ENCODE results near the gene KITLG.
"Not testable (repeated sequence)": the region's sequence is repeated elsewhere in the genome, so short reads cannot be mapped to it uniquely, and the experiment has no call there.

Gene KITLG

DNA sequence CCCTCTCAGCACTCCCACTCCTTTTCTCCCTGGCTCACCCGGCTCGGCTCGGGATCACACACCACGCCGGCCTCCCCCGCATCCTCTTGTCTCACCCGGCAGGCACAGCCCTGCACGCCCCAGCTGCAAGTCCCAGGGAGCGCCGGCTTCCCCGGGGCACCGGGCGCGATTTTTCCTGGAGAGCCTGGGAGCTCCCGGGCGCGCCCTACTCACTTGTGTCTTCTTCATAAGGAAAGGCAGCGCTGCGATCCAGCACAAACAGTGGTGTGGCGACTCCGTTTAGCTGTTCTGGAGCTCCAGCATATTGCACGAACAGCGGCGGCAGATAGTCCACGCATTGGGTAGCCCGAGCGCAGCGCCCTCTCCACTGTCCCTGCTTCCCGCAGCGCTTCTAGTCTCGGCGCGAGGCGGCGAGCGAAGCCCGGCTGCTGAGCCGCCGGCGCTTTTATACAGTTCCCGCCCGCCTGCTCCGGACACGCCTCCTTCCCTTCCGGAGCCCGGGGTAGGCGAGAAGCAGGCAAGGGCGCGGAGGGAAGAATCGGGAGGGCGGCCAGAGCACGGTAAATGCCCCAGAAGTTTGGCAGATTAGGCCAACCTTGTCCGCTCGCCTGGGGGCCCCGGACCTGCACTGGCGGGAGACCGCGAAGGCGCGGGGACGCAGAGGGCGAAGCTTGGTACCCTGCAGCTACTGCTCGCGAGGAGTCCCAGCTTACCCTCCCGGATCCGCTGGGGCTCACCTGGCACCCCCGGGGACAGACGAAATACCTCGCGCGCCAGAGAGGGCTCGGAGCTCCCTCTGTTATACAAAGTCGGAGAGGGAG, at the start of gene KITLG:
TSS of gene KITLG (minus strand) at position 421 of the 821 bp plus-strand sequence. CDS start at position 228, 193 bp downstream.
- no peak for DNase-seq (ENCODE audit: low spot score)

DNA sequence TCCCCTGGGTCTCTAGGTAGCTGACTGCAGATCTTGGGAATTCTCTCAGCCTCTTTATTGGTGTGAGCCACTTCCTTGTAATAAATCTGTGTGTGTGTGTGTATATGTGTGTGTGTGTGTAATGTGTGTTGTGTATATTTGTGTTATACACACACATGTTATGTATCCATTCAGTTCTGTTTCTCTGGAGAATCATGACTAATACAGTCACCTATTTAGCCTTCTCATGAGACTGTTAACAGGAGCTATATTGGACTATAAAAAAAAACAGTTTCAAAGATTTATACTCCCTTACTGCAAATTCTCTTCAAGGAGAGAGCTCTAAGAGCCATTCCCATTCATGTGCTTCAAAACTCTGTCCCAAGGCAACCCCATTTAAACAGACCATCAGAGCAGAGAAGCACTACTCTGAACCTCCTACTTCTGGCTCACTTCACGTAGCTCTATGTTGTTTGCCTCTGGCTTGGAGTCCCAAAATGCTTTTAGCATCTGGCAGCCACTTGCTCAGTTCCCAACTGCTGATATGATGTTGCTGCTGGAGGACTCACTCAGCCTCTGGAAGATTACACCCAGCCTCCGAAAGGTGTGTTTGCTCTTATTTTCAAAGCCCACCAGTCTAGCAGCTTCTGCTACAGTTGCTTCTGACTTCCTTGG, 48.7 kb upstream of the KITLG start:
- DNase-seq (ENCODE audit: low spot score), result no peak

DNA sequence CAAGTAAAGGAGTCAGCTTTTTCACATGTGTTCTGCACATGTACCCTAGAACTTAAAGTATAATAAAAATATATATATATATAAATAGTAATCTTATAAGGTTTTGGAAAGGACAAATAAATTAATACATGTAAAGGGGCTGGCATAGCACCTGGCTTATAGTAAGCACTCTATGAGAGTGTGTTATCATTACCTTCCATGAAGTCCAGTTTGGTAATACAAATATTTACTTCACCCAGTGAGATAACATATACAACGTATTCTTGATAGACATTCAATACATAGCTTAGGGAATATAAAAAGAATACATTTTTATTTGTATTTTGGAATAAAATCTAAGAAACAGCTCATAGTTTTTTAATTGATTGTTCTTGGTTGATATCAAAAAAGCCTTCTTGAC, 47.8 kb upstream of the KITLG start:
- DNase-seq (ENCODE audit: low spot score), result not testable (repeated sequence)

- DNase-seq (ENCODE audit: low spot score), result no peak
Measured at GRCh38 chr12:88627501-88627900, 47.2 kb upstream of the KITLG start.

DNA sequence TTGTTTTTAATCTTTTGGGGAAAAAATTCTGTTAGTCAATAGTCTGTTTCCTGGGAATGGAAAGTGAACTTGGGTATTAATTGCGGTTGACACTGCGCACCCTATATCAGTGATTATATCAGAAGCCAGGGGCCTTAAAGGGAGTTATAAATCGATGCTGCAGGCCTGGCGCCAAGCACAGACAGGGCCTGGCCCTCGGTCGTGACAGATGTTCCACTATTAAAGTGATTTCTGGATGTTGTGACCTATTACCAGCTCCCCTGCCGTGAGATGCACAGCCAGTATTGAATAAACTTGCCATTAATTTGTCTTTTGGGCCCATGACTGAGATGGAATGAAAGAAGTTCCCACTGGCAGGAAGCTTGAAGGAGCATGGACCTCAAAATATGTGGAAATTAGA, 45.1 kb upstream of the KITLG start:
- no peak for DNase-seq (ENCODE audit: low spot score)

- no peak for DNase-seq (ENCODE audit: low spot score)
Measured at GRCh38 chr12:88624911-88625310, 44.6 kb upstream of the KITLG start.

DNA sequence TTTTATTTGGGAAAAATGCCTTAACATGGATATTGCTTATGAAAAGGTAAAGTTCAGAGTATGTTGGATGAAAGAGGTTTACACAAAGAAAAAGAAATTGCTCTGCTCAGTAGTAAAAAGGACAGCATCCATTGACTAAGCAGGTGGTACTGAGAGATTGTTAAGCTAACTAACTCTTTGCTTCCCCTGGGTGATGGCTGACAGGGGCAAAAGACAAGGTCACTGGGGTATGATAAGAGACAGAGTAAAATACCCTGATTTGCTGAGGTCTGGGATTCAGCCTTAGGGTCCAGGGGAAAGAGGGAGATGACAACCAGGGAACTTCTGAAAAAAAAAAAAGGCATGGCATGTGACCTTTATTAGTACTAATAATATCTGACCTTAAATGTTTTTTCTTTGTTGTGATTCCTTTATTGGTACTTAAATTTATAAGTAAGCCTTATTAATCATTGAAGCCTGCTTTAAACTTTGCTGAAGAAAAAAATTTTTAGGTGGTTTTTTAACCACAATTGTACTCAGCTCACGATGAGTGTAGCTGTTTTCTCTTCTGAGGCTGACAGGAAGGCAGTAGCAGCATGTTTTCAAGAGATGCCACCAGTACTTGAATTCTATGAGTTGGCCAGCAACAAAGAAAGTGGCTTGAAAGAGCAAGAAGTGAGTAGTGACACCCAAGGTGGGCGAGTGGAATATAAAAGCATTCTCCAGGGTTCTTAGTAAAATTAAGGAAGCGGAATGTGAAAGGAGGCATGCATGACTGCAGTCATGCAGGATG, 43.7 kb upstream of the KITLG start:
- DNase-seq (ENCODE audit: low spot score), result no peak

DNA sequence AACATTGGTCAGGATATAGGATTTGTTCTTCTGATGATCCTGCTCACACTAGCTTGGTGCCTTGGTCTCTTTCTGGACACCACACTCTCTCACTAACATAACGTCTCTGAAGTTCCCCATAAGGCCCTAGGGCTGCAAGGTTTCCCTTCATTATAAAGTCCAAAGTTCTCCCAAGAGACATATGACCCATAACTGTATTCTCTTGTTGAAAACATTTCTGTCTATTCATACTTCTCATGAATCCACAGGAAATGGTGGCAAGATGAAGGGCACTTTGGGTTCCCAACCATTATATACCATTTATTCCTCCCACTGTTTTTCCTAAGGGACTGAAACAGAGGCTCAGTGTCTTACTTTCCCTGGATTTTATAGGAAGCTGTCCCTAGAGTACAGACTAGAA, 37.1 kb upstream of the KITLG start:
- DNase-seq (ENCODE audit: low spot score), result no peak

- no peak for DNase-seq (ENCODE audit: low spot score)
Measured at GRCh38 chr12:88615490-88615889, 35.2 kb upstream of the KITLG start.

DNA sequence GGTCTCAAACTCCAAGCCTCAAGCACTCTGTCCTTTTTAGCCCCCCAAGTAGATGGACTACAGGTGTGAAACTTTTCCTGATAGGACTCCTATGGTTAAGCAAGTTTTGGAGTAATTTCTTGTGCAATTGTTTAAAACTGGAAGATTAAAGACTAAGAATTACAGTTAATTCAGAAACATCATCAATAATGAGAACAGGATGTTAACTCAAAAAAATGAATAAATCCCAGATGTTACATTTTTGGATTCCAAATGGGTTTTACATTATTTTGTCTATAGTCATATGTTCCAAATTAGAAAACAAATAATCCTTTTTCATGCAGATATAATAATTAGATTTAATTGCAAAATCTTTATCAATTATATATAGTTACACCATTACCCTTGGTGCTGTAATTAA, 24.4 kb upstream of the KITLG start:
- DNase-seq (ENCODE audit: low spot score), result no peak

DNA sequence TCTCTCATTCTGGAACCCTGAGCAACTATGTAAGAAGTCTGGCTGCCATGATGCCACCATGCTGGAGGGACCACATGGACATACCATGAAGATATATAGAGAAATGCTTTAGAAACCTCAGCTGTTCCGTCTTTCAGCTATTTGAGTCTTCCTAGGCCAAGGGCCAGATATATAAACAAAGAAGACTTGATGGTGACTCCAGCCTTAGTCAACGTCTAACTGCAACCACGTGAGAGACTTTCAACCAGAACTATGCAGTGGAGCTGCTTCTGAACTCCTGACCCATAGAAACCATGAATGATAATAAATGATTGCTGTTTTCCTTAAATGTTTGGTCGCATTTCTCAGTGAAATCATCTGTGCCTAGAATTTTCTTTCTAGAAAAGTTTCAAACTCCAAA, 20.0 kb upstream of the KITLG start:
- DNase-seq (ENCODE audit: low spot score), result no peak

DNA sequence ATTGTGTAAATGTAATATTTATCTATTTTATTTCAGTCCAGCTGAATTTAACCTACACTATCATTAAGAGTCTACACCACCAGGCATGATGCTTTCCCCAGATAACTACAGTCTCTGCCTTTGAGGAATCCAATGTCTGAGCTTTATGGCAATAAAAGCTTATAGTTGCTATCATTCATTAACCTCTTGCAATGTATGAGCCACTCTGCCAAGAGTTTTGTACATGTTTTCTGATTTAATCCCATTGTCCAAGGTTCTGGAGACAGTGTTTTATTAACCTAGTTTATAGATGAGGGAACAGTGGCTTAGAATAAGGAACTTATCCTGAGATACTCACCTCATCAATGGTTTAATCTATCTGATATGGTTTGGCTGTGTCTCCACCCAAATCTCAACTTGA, 17.1 kb upstream of the KITLG start:
- no peak for DNase-seq (ENCODE audit: low spot score)

GRCh38 chr12:88595697-88596096, 15.4 kb upstream of the KITLG start:
- no peak for DNase-seq (ENCODE audit: low spot score)

- no peak for DNase-seq (ENCODE audit: low spot score)
Measured at GRCh38 chr12:88594780-88595179, 14.5 kb upstream of the KITLG start.

DNA sequence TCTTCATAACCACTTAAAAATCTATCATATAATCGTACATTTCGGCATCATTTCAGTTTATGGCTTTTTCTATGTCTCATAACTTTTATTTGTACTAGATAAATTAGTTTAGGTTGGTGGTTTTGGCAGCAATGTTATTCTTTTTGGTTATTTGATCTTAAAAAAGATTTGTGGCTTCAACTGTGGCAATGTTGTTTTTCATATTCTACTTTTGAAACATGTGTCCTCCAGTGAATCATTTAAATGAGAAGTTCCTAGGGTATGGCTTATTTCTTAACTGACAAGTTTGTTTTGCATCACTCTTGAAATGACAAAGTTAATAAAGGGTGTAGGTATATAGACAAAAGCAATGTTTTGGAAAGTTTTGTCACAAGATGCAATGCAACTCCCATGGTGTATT, 11.1 kb upstream of the KITLG start:
- no peak for DNase-seq (ENCODE audit: low spot score)

DNA sequence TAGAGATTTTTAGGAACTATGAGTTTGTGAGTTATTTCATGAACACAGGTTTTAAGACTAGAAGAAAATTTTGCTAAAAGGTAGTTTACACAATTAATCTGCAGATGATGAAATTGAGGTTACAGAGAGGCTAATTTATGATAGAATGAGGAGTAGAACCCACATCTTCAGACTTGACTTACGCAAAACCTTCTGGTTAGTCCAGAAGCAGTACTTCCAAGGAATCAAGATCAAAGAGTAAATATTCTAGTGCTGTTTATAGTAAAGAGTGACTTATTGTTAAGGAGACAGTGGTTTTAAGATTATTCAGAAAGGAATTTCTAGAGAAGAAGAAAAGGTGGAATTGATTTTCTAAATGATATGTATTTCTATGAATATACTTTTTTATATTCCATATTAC, 10.6 kb upstream of the KITLG start:
- no peak for DNase-seq (ENCODE audit: low spot score)

DNA sequence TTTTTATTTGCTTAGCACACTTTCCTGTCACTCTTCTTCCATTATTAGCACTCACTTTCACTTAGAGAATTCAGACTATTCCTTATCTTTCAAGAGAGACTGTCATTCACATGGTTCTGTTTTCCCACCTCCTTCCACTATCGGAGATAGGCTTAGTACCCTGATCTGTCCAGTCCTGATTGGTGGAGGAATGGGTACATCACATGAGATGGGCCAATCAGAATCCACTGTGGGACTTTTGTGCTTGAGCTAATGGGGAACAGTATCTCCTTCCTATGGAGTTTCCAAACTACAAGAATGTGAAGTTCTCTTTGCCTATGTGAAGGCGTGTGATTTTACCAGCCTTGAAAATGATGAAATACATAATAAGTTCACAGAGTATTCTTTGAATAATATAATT, 4.8 kb upstream of the KITLG start:
- no peak for DNase-seq (ENCODE audit: low spot score)

DNA sequence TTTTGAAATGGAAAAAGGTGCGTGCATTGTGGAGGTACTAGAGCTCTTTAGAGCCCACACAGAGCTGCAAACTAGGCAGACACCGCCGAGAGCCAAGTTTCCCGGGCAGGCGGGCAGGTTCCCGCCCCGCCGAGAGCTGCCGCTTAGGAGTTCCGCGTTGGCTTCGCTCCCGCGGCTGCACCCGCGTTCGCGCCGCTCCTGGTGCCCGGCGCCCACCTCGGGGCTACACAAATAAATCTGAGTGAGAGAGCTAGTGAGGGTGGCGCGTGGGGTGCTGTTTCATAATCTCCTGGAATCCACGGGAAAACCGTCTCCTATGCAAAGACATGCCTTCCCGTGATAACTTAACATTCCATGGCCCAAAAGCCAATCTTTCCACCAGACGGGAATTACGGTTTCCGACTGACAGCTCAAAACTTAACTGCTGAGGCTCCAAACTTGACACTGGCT, 645 bp downstream of the KITLG start:
- DNase-seq (ENCODE audit: low spot score), result no peak

GRCh38 chr12:88579161-88579517, 1.1 kb downstream of the KITLG start:
- DNase-seq (ENCODE audit: low spot score), result no peak

DNA sequence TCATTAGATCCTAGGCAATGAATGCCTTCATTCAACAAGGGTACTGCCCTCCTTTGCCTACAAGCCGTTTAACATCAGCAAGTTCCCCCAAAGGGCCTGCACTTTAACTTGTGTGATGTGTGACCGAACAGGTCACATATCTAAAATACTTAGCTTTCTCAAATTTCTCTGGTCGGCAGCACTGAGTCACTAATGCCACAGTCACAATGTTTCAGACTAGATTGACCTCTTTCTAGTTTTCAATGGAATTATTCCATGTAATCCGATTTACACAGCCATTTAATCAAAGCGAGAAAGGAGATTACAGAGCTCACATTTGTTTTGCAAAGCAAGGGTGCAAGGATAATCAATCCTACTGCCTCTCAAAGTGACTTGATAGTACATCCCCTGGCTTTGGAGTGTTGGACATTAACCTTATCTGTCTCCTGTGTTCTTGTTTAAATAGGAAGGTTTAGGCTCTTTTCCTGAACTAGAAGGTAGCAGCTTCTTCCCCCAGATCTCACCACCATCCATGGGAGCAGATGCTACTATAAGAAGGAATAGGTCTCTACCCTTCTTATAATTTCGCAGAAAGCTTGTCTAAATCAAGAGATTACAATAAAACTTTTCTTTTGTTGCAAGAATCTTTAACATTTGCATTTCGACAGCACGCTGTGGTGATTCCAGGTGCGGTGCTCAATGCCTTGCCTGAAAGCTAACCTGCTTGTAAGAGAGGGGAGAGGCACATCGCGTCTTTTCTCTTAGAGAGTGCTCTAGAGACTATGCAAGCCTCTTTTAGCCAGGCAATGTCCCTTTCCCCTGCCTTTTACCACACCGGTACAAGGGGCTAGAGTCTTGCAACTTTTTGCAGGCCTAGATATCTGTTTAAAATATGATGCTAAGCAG, 1.8 kb downstream of the KITLG start:
- DNase-seq (ENCODE audit: low spot score), result no peak

GRCh38 chr12:88577537-88577936, 2.7 kb downstream of the KITLG start:
- DNase-seq (ENCODE audit: low spot score), result no peak

- no peak for DNase-seq (ENCODE audit: low spot score)
Measured at GRCh38 chr12:88576866-88577265, 3.4 kb downstream of the KITLG start.

All from hematopoietic multipotent progenitor cell treated with erythropoietin and hydrocortisone succinate and interleukin-3 and kit ligand, for 17 days (in vitro differentiated cells).